Activated naive CD8-positive, alpha-beta T cell (primary cell): ENCODE measurements around the gene C17orf50.

Experiments
- H3K27ac Mint-ChIP-seq: one replicate; pipeline ENCODE4 v1.8.0; 2021; ENCODE audit warnings: mixed read lengths
- H3K27me3 Mint-ChIP-seq: one replicate; pipeline ENCODE4 v1.8.0; 2021; ENCODE audit warnings: mixed read lengths
- H3K36me3 Mint-ChIP-seq: one replicate; pipeline ENCODE4 v1.8.0; 2021; ENCODE audit warnings: mixed read lengths
- H3K4me1 Mint-ChIP-seq: one replicate; pipeline ENCODE4 v1.8.0; 2021; ENCODE audit warnings: low read depth, mixed read lengths
- H3K4me3 Mint-ChIP-seq: one replicate; pipeline ENCODE4 v1.8.0; 2021; ENCODE audit warnings: mild to moderate bottlenecking, mixed read lengths
- H3K9me3 Mint-ChIP-seq: one replicate; pipeline ENCODE4 v1.8.0; 2021; ENCODE audit warnings: low read depth, mixed read lengths

Gene C17orf50

GRCh38 chr17:35775583-35775982 lies 14.9 kb downstream of the C17orf50 start:
- no peaks in the 10 kb centered on the region for H3K36me3 Mint-ChIP-seq

GRCh38 chr17:35778641-35779196 lies 18.0 kb downstream of the C17orf50 start:
- H3K27me3 Mint-ChIP-seq = no peaks in the 10 kb centered on the region
- no peaks in the 10 kb centered on the region for H3K9me3 Mint-ChIP-seq
- peaks cover 3% of the 10 kb centered on the region for H3K4me1 Mint-ChIP-seq
- no peaks in the 10 kb centered on the region for H3K36me3 Mint-ChIP-seq
- H3K4me3 Mint-ChIP-seq = no peak overlapping the region
- no peak overlapping the region for H3K27ac Mint-ChIP-seq

More at GRCh38 chr17:35775583-35775982, 14.9 kb downstream of the C17orf50 start:
- H3K4me1 Mint-ChIP-seq = peaks cover 3% of the 10 kb centered on the region
- no peak overlapping the region for H3K27ac Mint-ChIP-seq
- H3K27me3 Mint-ChIP-seq = no peaks in the 10 kb centered on the region
- no peaks in the 10 kb centered on the region for H3K9me3 Mint-ChIP-seq
- H3K4me3 Mint-ChIP-seq = no peak overlapping the region

- Mint-ChIP-seq H3K4me1 (no peaks in the 10 kb centered on the region), H3K27me3 (no peaks in the 10 kb centered on the region), H3K9me3 (no peaks in the 10 kb centered on the region), H3K36me3 (no peaks in the 10 kb centered on the region), H3K4me3 (no peak overlapping the region), H3K27ac (no peak overlapping the region)
Observed at GRCh38 chr17:35780950-35781349, 20.3 kb downstream of the C17orf50 start.

GRCh38 chr17:35784895-35785294 lies 24.2 kb downstream of the C17orf50 start:
- Mint-ChIP-seq H3K27ac (no peak overlapping the region), H3K4me1 (peaks cover 23% of the 10 kb centered on the region), H3K27me3 (no peaks in the 10 kb centered on the region), H3K4me3 (no peak overlapping the region), H3K36me3 (peaks cover 2% of the 10 kb centered on the region), H3K9me3 (no peaks in the 10 kb centered on the region)

GRCh38 chr17:35786941-35787432 lies 26.3 kb downstream of the C17orf50 start:
- H3K4me1 Mint-ChIP-seq = peaks cover 26% of the 10 kb centered on the region
- no peak overlapping the region for H3K27ac Mint-ChIP-seq
- no peaks in the 10 kb centered on the region for H3K9me3 Mint-ChIP-seq
- no peak overlapping the region for H3K4me3 Mint-ChIP-seq
- no peaks in the 10 kb centered on the region for H3K27me3 Mint-ChIP-seq
- peaks cover 2% of the 10 kb centered on the region for H3K36me3 Mint-ChIP-seq

GRCh38 chr17:35788477-35789368 lies 28.0 kb downstream of the C17orf50 start:
- Mint-ChIP-seq H3K27ac (peak overlapping the region; percentile 37), H3K4me1 (peaks cover 41% of the 10 kb centered on the region), H3K4me3 (peak overlapping the region; percentile 1), H3K27me3 (peaks cover 4% of the 10 kb centered on the region), H3K9me3 (no peaks in the 10 kb centered on the region), H3K36me3 (peaks cover 2% of the 10 kb centered on the region)

- peaks cover 5% of the 10 kb centered on the region for H3K27me3 Mint-ChIP-seq
Observed at GRCh38 chr17:35790841-35791240, 30.2 kb downstream of the C17orf50 start.

GRCh38 chr17:35791681-35792350 lies 31.1 kb downstream of the C17orf50 start:
- H3K27me3 Mint-ChIP-seq = peaks cover 8% of the 10 kb centered on the region
- no peak overlapping the region for H3K4me3 Mint-ChIP-seq
- no peaks in the 10 kb centered on the region for H3K9me3 Mint-ChIP-seq
- H3K4me1 Mint-ChIP-seq = peaks cover 50% of the 10 kb centered on the region
- H3K27ac Mint-ChIP-seq = no peak overlapping the region
- H3K36me3 Mint-ChIP-seq = no peaks in the 10 kb centered on the region

More at GRCh38 chr17:35790841-35791240, 30.2 kb downstream of the C17orf50 start:
- Mint-ChIP-seq H3K9me3 (no peaks in the 10 kb centered on the region), H3K27ac (no peak overlapping the region), H3K36me3 (peaks cover 2% of the 10 kb centered on the region), H3K4me1 (peaks cover 47% of the 10 kb centered on the region), H3K4me3 (no peak overlapping the region)

- no peaks in the 10 kb centered on the region for H3K9me3 Mint-ChIP-seq
- peaks cover 8% of the 10 kb centered on the region for H3K27me3 Mint-ChIP-seq
Observed at GRCh38 chr17:35793257-35793656, 32.6 kb downstream of the C17orf50 start.

GRCh38 chr17:35795007-35795870 lies 34.6 kb downstream of the C17orf50 start, which contains the start of gene MMP28:
MMP28 (minus strand) TSS chr17:35795641; CDS start chr17:35795377, 264 bp downstream.
- peak within 1 kb of the TSS; percentile 34 for H3K27ac Mint-ChIP-seq
- peak within 1 kb of the TSS; percentile 82 for H3K4me3 Mint-ChIP-seq
- H3K4me1 Mint-ChIP-seq = peaks cover 30% of the 10 kb centered on the region
- H3K9me3 Mint-ChIP-seq = no peaks in the 10 kb centered on the region
- H3K27me3 Mint-ChIP-seq = peaks cover 8% of the 10 kb centered on the region
- no peaks in the 10 kb centered on the region for H3K36me3 Mint-ChIP-seq

More at GRCh38 chr17:35793257-35793656, 32.6 kb downstream of the C17orf50 start:
- no peaks in the 10 kb centered on the region for H3K36me3 Mint-ChIP-seq
- H3K27ac Mint-ChIP-seq = no peak overlapping the region
- peak overlapping the region; percentile 65 for H3K4me3 Mint-ChIP-seq
- peaks cover 43% of the 10 kb centered on the region for H3K4me1 Mint-ChIP-seq

- Mint-ChIP-seq H3K9me3 (no peaks in the 10 kb centered on the region), H3K4me1 (peaks cover 32% of the 10 kb centered on the region), H3K4me3 (peak overlapping the region; percentile 78), H3K27ac (no peak overlapping the region), H3K36me3 (no peaks in the 10 kb centered on the region), H3K27me3 (peaks cover 8% of the 10 kb centered on the region)
Observed at GRCh38 chr17:35795871-35796265, 35.2 kb downstream of the C17orf50 start.

GRCh38 chr17:35796942-35797341 lies 36.3 kb downstream of the C17orf50 start:
- Mint-ChIP-seq H3K27ac (no peak overlapping the region), H3K4me1 (peaks cover 42% of the 10 kb centered on the region), H3K36me3 (no peaks in the 10 kb centered on the region), H3K4me3 (no peak overlapping the region), H3K27me3 (peaks cover 8% of the 10 kb centered on the region), H3K9me3 (no peaks in the 10 kb centered on the region)

GRCh38 chr17:35797370-35797769 lies 36.7 kb downstream of the C17orf50 start:
- H3K36me3 Mint-ChIP-seq = no peaks in the 10 kb centered on the region
- peaks cover 40% of the 10 kb centered on the region for H3K4me1 Mint-ChIP-seq
- H3K4me3 Mint-ChIP-seq = no peak overlapping the region
- peaks cover 8% of the 10 kb centered on the region for H3K27me3 Mint-ChIP-seq
- no peaks in the 10 kb centered on the region for H3K9me3 Mint-ChIP-seq
- no peak overlapping the region for H3K27ac Mint-ChIP-seq

GRCh38 chr17:35797918-35798317 lies 37.2 kb downstream of the C17orf50 start:
- Mint-ChIP-seq H3K9me3 (no peaks in the 10 kb centered on the region), H3K4me3 (no peak overlapping the region), H3K4me1 (peaks cover 42% of the 10 kb centered on the region), H3K27ac (no peak overlapping the region), H3K36me3 (no peaks in the 10 kb centered on the region), H3K27me3 (peaks cover 8% of the 10 kb centered on the region)
